NCI-H2107 treated with DMSO at 0.1 percent for 48 hours (cell line): Measurements from ENCODE around the gene ASB1.

Source experiments
- DNase-seq: peaks from one replicate; lab custom pipeline; 2025; ENCODE audit not compliant: unreplicated experiment; lab: John Stamatoyannopoulos, UW

The ASB1 gene

GRCh38 chr2:238426568-238427434 is at the start of gene ASB1:
TSS of gene ASB1 (plus strand) at chr2:238426927. CDS start at chr2:238427071, 144 bp downstream.
- DNase-seq: peak; percentile 11

GRCh38 chr2:238378230-238379095 is 48.3 kb upstream of the ASB1 start:
- no peak for DNase-seq

- no peak for DNase-seq
These were observed 47.5 kb upstream of the ASB1 start for GRCh38 chr2:238379096-238379810.

- DNase-seq: no peak
These were observed 46.4 kb upstream of the ASB1 start for GRCh38 chr2:238380336-238380735.

GRCh38 chr2:238380785-238381184 is 45.9 kb upstream of the ASB1 start:
- DNase-seq: no peak

- DNase-seq: no peak
These were observed 45.2 kb upstream of the ASB1 start for GRCh38 chr2:238381341-238382115.

- DNase-seq: no peak
These were observed 44.3 kb upstream of the ASB1 start for GRCh38 chr2:238382381-238382781.

- no peak for DNase-seq
These were observed 43.6 kb upstream of the ASB1 start for GRCh38 chr2:238383135-238383534.

- no peak for DNase-seq
These were observed 42.9 kb upstream of the ASB1 start for GRCh38 chr2:238383743-238384380.

GRCh38 chr2:238387332-238387731 is 39.4 kb upstream of the ASB1 start:
- no peak for DNase-seq

GRCh38 chr2:238388794-238389193 is 37.9 kb upstream of the ASB1 start:
- no peak for DNase-seq

- DNase-seq: peak; percentile 62
These were observed 36.6 kb upstream of the ASB1 start for GRCh38 chr2:238389988-238390589.

GRCh38 chr2:238391042-238391689 is 35.6 kb upstream of the ASB1 start:
- DNase-seq: peak; percentile 26

- DNase-seq: no peak
These were observed 30.1 kb upstream of the ASB1 start for GRCh38 chr2:238396663-238397062.

- DNase-seq: no peak
These were observed 29.4 kb upstream of the ASB1 start for GRCh38 chr2:238397356-238397755.

GRCh38 chr2:238398577-238398976 is 28.1 kb upstream of the ASB1 start:
- no peak for DNase-seq

- DNase-seq: no peak
These were observed 27.6 kb upstream of the ASB1 start for GRCh38 chr2:238399094-238399493.

GRCh38 chr2:238401551-238401950 is 25.2 kb upstream of the ASB1 start:
- no peak for DNase-seq
